HepG2 (cell line): Measurements from ENCODE around the gene CDH13.

Source experiments
- EP300 ChIP-seq, 3 experiments: sonication (generic) in 1 of 3; formaldehyde crosslinking in 1 of 3; IDR thresholded peaks; 2 replicates each; pipeline versions ENCODE4 v1.5.1 to v1.6.1; 2011 to 2020; ENCODE audit warnings: low read depth in 2 of 3, low read length in 2 of 3, borderline replicate concordance in 1 of 3, improper control_type of control experiment in 1 of 3, mild to moderate bottlenecking in 1 of 3, missing genetic modification reagents in 1 of 3, moderate library complexity in 1 of 3
- GABPB1 ChIP-seq: IDR thresholded peaks from 2 replicates; pipeline ENCODE4 v1.6.1; 2016; ENCODE audit warnings: mild to moderate bottlenecking, missing genetic modification reagents, moderate library complexity, missing compliant biosample characterization
- SMAD1 ChIP-seq: sonication (generic); formaldehyde crosslinking; IDR thresholded peaks from 2 replicates; pipeline ENCODE4 v1.4.0; 2020; ENCODE audit warnings: missing genetic modification reagents, low read depth, mild to moderate bottlenecking, borderline replicate concordance

GRCh38 chr16:83747936-83748335 lies 1121.2 kb downstream of the CDH13 start:
- TF ChIP-seq SMAD1 (no peak), EP300 (IDR thresholded peaks at IDR 0.05; ENCODE audit: low read depth in 2 of 2, low read length in 2 of 2) (no peak), EP300 (CRISPR knock-in tag; IDR thresholded peaks at IDR 0.05; ENCODE audit: borderline replicate concordance) (no peak), GABPB1 (CRISPR knock-in tag) (no peak)
